Measurements from ENCODE around the gene LPAR3. TPM values are rescaled to one million over a fixed set of nuclear protein-coding genes. Genes with fewer than 3 reads are reported as not detected.

LPAR3 gene
- total RNA-seq, 4 donors from 2014 or later, result 9.1 TPM; not detected in 3

- TF ChIP-seq POLR2A (IDR thresholded peaks at IDR 0.05) (no peak), CTCF (IDR thresholded peaks at IDR 0.05) (no peak)
- Histone ChIP-seq H3K36me3 (no peaks in the 10 kb centered on the region), H3K27me3 (no peaks in the 10 kb centered on the region), H3K9me3 (no peaks in the 10 kb centered on the region), H3K4me1 (no peaks in the 10 kb centered on the region), H3K4me3 (no peak overlapping the region), H3K27ac (no peak overlapping the region)
- DNase-seq, result no peak
Observed at GRCh38 chr1:84873366-84873765, 19.6 kb downstream of the LPAR3 start.

GRCh38 chr1:84872696-84873355 is 20.2 kb downstream of the LPAR3 start:
- no peak for DNase-seq
- H3K9me3 ChIP-seq, result no peaks in the 10 kb centered on the region
- no peaks in the 10 kb centered on the region for H3K4me1 ChIP-seq
- H3K4me3 ChIP-seq, result no peak overlapping the region
- no peaks in the 10 kb centered on the region for H3K27me3 ChIP-seq
- TF ChIP-seq POLR2A (IDR thresholded peaks at IDR 0.05) (no peak), CTCF (IDR thresholded peaks at IDR 0.05) (no peak)
- no peak overlapping the region for H3K27ac ChIP-seq
- H3K36me3 ChIP-seq, result no peaks in the 10 kb centered on the region

- Histone ChIP-seq H3K4me3 (no peak overlapping the region), H3K36me3 (no peaks in the 10 kb centered on the region), H3K27me3 (no peaks in the 10 kb centered on the region), H3K27ac (no peak overlapping the region), H3K4me1 (no peaks in the 10 kb centered on the region), H3K9me3 (no peaks in the 10 kb centered on the region)
- DNase-seq, result no peak
- TF ChIP-seq CTCF (IDR thresholded peaks at IDR 0.05) (no peak), POLR2A (IDR thresholded peaks at IDR 0.05) (no peak)
Observed at GRCh38 chr1:84871181-84871580, 21.8 kb downstream of the LPAR3 start.

- no peak for TF ChIP-seq POLR2A (IDR thresholded peaks at IDR 0.05)
- no peak for TF ChIP-seq CTCF (IDR thresholded peaks at IDR 0.05)
- no peak for DNase-seq
- Histone ChIP-seq H3K27me3 (no peaks in the 10 kb centered on the region), H3K27ac (no peak overlapping the region), H3K9me3 (no peaks in the 10 kb centered on the region), H3K4me1 (no peaks in the 10 kb centered on the region), H3K36me3 (no peaks in the 10 kb centered on the region), H3K4me3 (no peak overlapping the region)
Observed at GRCh38 chr1:84870591-84870990, 22.4 kb downstream of the LPAR3 start.

- Histone ChIP-seq H3K36me3 (no peaks in the 10 kb centered on the region), H3K4me3 (no peak overlapping the region), H3K9me3 (no peaks in the 10 kb centered on the region), H3K27ac (no peak overlapping the region), H3K4me1 (no peaks in the 10 kb centered on the region), H3K27me3 (no peaks in the 10 kb centered on the region)
- TF ChIP-seq CTCF (IDR thresholded peaks at IDR 0.05) (no peak), POLR2A (IDR thresholded peaks at IDR 0.05) (no peak)
- no peak for DNase-seq
Observed at GRCh38 chr1:84869720-84870119, 23.3 kb downstream of the LPAR3 start.

GRCh38 chr1:84862810-84863251 is 30.2 kb downstream of the LPAR3 start:
- Histone ChIP-seq H3K27me3 (no peaks in the 10 kb centered on the region), H3K9me3 (no peaks in the 10 kb centered on the region), H3K36me3 (no peaks in the 10 kb centered on the region), H3K27ac (no peak overlapping the region), H3K4me1 (no peaks in the 10 kb centered on the region), H3K4me3 (no peak overlapping the region)
- TF ChIP-seq CTCF (IDR thresholded peaks at IDR 0.05), result no peak
- TF ChIP-seq POLR2A (IDR thresholded peaks at IDR 0.05), result no peak
- DNase-seq, result no peak

All from Peyer's patch (tissue), 4 donors.